ENCODE measurements around the gene CLCN5.

CLCN5 gene

GRCh38 chrX:49896951-49897350 lies 25.4 kb upstream of the CLCN5 start:
- TF ChIP-seq FOXP2 (optimal IDR thresholded peaks at IDR 0.05; ENCODE audit: borderline replicate concordance, extremely low read depth, extremely low read length, insufficient read depth), result no peak
- no peak for TF ChIP-seq POLR2AphosphoS5 (IDR thresholded peaks at IDR 0.05; ENCODE audit: low read depth, low read length)
- no peak for TF ChIP-seq TAF1 (IDR thresholded peaks at IDR 0.05; ENCODE audit: borderline replicate concordance, insufficient read depth, low read length)
- TF ChIP-seq, protein P1, sequence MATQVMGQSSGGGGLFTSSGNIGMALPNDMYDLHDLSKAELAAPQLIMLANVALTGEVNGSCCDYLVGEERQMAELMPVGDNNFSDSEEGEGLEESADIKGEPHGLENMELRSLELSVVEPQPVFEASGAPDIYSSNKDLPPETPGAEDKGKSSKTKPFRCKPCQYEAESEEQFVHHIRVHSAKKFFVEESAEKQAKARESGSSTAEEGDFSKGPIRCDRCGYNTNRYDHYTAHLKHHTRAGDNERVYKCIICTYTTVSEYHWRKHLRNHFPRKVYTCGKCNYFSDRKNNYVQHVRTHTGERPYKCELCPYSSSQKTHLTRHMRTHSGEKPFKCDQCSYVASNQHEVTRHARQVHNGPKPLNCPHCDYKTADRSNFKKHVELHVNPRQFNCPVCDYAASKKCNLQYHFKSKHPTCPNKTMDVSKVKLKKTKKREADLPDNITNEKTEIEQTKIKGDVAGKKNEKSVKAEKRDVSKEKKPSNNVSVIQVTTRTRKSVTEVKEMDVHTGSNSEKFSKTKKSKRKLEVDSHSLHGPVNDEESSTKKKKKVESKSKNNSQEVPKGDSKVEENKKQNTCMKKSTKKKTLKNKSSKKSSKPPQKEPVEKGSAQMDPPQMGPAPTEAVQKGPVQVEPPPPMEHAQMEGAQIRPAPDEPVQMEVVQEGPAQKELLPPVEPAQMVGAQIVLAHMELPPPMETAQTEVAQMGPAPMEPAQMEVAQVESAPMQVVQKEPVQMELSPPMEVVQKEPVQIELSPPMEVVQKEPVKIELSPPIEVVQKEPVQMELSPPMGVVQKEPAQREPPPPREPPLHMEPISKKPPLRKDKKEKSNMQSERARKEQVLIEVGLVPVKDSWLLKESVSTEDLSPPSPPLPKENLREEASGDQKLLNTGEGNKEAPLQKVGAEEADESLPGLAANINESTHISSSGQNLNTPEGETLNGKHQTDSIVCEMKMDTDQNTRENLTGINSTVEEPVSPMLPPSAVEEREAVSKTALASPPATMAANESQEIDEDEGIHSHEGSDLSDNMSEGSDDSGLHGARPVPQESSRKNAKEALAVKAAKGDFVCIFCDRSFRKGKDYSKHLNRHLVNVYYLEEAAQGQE (IDR thresholded peaks at IDR 0.05; ENCODE audit: insufficient read depth in 1 of 2, low read depth in 2 of 2, low read length in 2 of 2), result no peak
- TF ChIP-seq SIN3A (IDR thresholded peaks at IDR 0.05; ENCODE audit: borderline replicate concordance, insufficient read depth, low read length), result no peak

DNA sequence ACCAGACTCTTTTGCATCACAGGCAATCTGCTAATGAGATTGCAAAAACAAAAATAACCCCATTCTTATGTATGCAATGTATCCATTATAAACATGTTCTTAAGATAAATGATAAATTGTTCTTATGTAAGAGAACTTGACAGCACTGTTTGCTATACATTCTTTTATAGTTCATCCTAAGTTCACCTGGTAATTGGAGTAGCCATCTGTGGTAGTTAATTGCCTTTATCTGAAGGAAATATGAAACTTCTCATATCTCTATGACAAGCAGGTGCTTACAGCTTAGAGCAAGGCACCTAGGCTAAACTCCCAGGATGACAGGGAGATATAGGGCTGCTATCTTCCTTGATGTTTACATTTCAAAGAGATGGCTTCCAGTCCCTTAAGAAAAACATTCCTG lies 21.3 kb upstream of the CLCN5 start:
- TF ChIP-seq TAF1 (IDR thresholded peaks at IDR 0.05; ENCODE audit: borderline replicate concordance, insufficient read depth, low read length) (no peak), POLR2AphosphoS5 (IDR thresholded peaks at IDR 0.05; ENCODE audit: low read depth, low read length) (no peak), FOXP2 (optimal IDR thresholded peaks at IDR 0.05; ENCODE audit: borderline replicate concordance, extremely low read depth, extremely low read length, insufficient read depth) (no peak)
- TF ChIP-seq, protein P1 (IDR thresholded peaks at IDR 0.05; ENCODE audit: insufficient read depth in 1 of 2, low read depth in 2 of 2, low read length in 2 of 2), result no peak

DNA sequence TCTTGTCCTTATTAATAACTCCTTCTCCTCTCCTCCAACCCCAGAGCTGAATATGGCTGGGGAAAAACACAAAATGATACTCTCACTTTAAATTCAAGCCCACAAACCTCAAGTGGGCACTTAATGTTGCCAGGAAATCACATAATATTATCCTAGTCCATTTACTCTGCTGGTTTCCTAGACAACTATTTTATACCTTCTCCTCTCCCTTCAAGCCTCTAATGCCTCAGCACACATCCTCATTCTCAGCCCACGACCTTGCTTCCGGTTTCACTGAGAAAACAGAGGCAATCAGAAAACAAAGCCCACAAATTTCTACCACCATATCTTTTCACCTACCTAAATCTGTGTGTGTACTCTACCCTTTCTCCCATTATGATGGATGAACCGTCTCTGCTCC lies 12.1 kb upstream of the CLCN5 start:
- TF ChIP-seq TAF1 (IDR thresholded peaks at IDR 0.05; ENCODE audit: borderline replicate concordance, insufficient read depth, low read length), result no peak
- no peak for TF ChIP-seq SIN3A (IDR thresholded peaks at IDR 0.05; ENCODE audit: borderline replicate concordance, insufficient read depth, low read length)

DNA sequence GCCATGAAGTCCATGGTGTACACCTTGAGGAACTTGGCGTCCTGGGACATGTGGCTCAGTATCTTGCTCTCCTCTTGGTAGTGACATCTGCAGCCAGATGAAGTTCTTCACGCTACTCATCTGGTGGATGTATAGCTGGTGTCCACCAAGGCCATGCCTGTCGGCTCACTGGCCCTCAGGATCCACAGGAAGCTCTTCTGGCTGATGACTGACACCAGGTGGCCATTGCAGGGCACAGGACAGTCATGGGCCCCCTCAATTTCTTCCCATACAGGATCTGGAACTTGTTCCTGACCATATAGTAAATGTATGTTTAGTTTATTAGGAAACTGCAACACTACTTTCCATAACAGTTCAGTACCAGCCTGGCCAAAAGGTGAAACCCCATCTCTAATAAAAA lies 10.3 kb upstream of the CLCN5 start:
- TF ChIP-seq SIN3A (IDR thresholded peaks at IDR 0.05; ENCODE audit: borderline replicate concordance, insufficient read depth, low read length) (no peak), POLR2AphosphoS5 (IDR thresholded peaks at IDR 0.05; ENCODE audit: low read depth, low read length) (no peak)
- TF ChIP-seq, protein P1 (IDR thresholded peaks at IDR 0.05; ENCODE audit: insufficient read depth in 1 of 2, low read depth in 2 of 2, low read length in 2 of 2), result no peak

DNA sequence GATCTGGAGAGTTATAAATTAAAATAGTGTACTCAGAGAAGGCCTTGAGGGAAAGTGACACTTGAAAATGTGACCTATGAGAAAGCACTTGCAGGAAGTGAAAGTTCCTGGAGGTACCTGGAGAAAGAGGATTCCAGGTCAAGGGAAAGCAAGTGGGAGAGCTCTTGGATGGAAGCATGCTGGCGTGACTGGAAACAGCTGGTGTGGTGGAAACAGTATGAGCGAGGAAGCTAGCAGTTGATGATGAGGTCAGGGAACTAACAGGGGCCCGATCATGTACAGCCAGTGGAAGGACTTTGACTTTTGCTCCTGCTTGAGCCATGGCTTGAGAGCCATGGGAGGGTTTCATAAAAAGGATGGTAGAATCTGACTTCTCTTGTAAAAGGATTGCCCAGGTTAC lies 9.5 kb upstream of the CLCN5 start:
- TF ChIP-seq POLR2AphosphoS5 (IDR thresholded peaks at IDR 0.05; ENCODE audit: low read depth, low read length), result no peak
- TF ChIP-seq TAF1 (IDR thresholded peaks at IDR 0.05; ENCODE audit: borderline replicate concordance, insufficient read depth, low read length), result no peak
- TF ChIP-seq SIN3A (IDR thresholded peaks at IDR 0.05; ENCODE audit: borderline replicate concordance, insufficient read depth, low read length), result no peak
- no peak for TF ChIP-seq FOXP2 (optimal IDR thresholded peaks at IDR 0.05; ENCODE audit: borderline replicate concordance, extremely low read depth, extremely low read length, insufficient read depth)
- TF ChIP-seq, protein P1 (IDR thresholded peaks at IDR 0.05; ENCODE audit: insufficient read depth in 1 of 2, low read depth in 2 of 2, low read length in 2 of 2), result no peak
